H1 (cell line): Measurements from ENCODE around the gene LARP6. TPM values are rescaled to one million over a fixed set of nuclear protein-coding genes. Genes with fewer than 3 reads are reported as not detected.

ENCODE experiments used
- BACH1 ChIP-seq: IDR thresholded peaks from 2 replicates; pipeline ENCODE4 v1.6.1; 2012; ENCODE audit warnings: low read length, improper control_type of control experiment
- CEBPB ChIP-seq: IDR thresholded peaks from 2 replicates; pipeline ENCODE4 v1.6.1; 2012; ENCODE audit warnings: low read depth, low read length
- CHD7 ChIP-seq: fragments of 300-600 bp; sonication (generic); IDR thresholded peaks from 2 replicates; pipeline ENCODE4 v1.7.1; 2012; ENCODE audit warnings: low read length, moderate library complexity, mild to moderate bottlenecking, inconsistent platforms; ENCODE audit not compliant: insufficient replicate concordance
- KDM1A ChIP-seq: fragments of 200-600, 300-600 bp; sonication (generic); IDR thresholded peaks from 2 replicates; pipeline ENCODE4 v1.7.1; 2016; ENCODE audit warnings: mild to moderate bottlenecking, low read length, borderline replicate concordance
- KDM5A ChIP-seq: fragments of 200-600 bp; IDR thresholded peaks from 2 replicates; pipeline ENCODE4 v1.7.1; 2012; ENCODE audit warnings: mild to moderate bottlenecking, low read length, inconsistent platforms, mixed read lengths
- MAFK ChIP-seq: IDR thresholded peaks from 2 replicates; pipeline ENCODE4 v1.6.1; 2012; ENCODE audit warnings: low read depth, mild to moderate bottlenecking, improper control_type of control experiment, low read length
- POLR2AphosphoS5 ChIP-seq: IDR thresholded peaks from 2 replicates; pipeline ENCODE4 v1.6.1; 2011; ENCODE audit warnings: low read depth, low read length
- RNF2 ChIP-seq: fragments of 200-900, 300-1000 bp; sonication (generic); IDR thresholded peaks from 2 replicates; pipeline ENCODE4 v1.7.1; 2016; ENCODE audit warnings: borderline replicate concordance, low read depth, mild to moderate bottlenecking, antibody characterized with exemption, low read length; ENCODE audit not compliant: poor library complexity, severe bottlenecking; ENCODE audit errors: missing control alignments
- SIRT6 ChIP-seq: IDR thresholded peaks from one replicate; pipeline ENCODE4 v1.7.1; 2012; ENCODE audit warnings: low read length, inconsistent platforms
- SP1 ChIP-seq: IDR thresholded peaks from 2 replicates; pipeline ENCODE4 v1.6.1; 2011; ENCODE audit warnings: low read depth, low read length
- TAF7 ChIP-seq: optimal IDR thresholded peaks from 2 replicates; pipeline ENCODE3; 2011; ENCODE audit warnings: low read depth, mild to moderate bottlenecking, inconsistent platforms, low read length, moderate library complexity, borderline replicate concordance
- TCF12 ChIP-seq: IDR thresholded peaks from 2 replicates; pipeline ENCODE4 v1.6.1; 2011; ENCODE audit warnings: low read depth, mild to moderate bottlenecking, low read length
- ZNF274 ChIP-seq: IDR thresholded peaks from 2 replicates; pipeline ENCODE4 v1.7.0; 2012; ENCODE audit warnings: low read length, borderline replicate concordance; ENCODE audit errors: extremely low read depth
- polyA plus RNA-seq, 7 experiments: library from polyadenylated mRNA; depleted of rRNA in 3 of 7; stranded (reverse) in 5 of 7; unstranded in 2 of 7; fragments of >200 nt in 5 of 7; fragments of 200-250 nt in 2 of 7; gene quantifications; 1 replicate in 5 of 7; 2 replicates in 1 of 7; 4 replicates in 1 of 7; pipeline versions ENCODE4 v1.2.1 to v1.2.3, GENCODE V29; 2011 to 2013; ENCODE audit warnings: missing spikeins in 2 of 7, mixed read lengths in 2 of 7
- total RNA-seq: library from RNA; stranded (reverse); fragmentation: NEBNext Ultra II Directional; extraction: Animal tissue kit (Norgen Biotek cat#: 25700); gene quantifications from 2 replicates; pipeline ENCODE4 v1.2.1, GENCODE V29; 2021

The LARP6 gene
- total and polyA plus RNA-seq, 2 of the 8 experiments (the other 6 are each of a cell fraction or from before 2014, with no cell fraction given): 21.0 to 24.7 TPM

GRCh38 chr15:70802629-70803028 lies 51.3 kb downstream of the LARP6 start (continued):
- TF ChIP-seq CHD7: no peak
- TF ChIP-seq ZNF274: no peak
- no peak for TF ChIP-seq TCF12
- no peak for TF ChIP-seq BACH1
- TF ChIP-seq MAFK: no peak
- TF ChIP-seq CEBPB: no peak
- TF ChIP-seq KDM5A: no peak
- TF ChIP-seq SP1: no peak
- TF ChIP-seq KDM1A: no peak
- no peak for TF ChIP-seq RNF2
- no peak for TF ChIP-seq POLR2AphosphoS5
- no peak for TF ChIP-seq TAF7
- TF ChIP-seq SIRT6: no peak
